NCI-H2196 (cell line): Measurements from ENCODE around the gene RAD23B.

ENCODE experiments used
- DNase-seq: peaks from one replicate; lab custom pipeline; 2025; ENCODE audit not compliant: unreplicated experiment; lab: John Stamatoyannopoulos, UW

The RAD23B gene

DNA sequence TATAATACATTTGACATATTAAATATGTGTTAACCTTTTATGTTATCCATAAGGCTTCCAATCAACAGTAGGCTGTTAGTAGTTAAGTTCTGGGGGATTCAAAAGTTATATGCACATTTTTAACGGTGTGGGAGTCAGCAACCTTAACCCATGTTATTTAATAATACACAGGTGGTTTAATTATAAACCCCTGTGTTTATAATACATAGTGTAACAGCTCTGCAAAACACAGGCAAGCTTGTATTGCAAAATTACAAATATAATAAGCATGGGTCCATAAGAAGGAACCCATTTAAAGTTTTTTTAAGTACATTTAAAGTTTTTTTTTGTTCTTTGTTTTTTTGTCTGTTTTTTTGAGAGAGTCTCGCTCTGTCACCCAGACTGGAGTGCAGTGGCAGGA lies 14.5 kb upstream of the RAD23B start:
- no peak for DNase-seq

DNA sequence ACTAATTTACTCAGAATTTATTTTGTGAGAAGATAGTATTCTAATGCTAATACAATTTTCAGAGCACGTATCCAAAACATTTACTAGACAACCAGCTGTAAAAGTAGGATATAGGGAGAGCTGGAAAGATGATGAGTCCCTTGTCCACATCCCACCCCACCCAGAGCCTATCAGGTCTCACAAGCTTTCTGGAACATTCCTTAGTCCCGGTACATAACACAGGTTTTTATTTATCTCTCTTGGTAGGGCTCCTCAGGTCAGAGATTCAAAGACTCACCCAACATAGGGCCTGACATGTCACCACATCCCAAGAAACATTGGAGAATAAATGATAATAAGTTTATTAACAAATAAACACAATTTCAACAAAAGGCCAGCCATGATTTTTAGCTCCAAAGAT lies 13.8 kb upstream of the RAD23B start:
- no peak for DNase-seq

DNA sequence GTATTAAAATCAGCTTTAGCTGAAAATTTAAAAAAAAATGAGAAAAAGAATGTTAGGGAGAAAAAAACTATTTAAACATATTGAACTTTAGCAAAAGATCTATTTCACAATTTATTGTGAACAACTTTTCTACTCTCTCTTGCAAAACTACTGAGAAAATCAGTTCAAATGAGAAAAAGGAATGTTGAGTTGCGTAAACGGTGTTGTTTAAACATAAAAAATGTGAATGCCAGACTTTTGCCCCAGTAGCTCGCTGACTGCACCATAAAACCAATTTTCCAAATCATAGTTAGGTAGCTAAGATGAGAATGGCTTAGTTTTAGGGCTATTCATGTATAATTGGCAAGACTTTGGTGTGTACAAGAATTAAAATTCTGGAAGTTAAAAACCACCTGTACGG lies 13.4 kb upstream of the RAD23B start:
- no peak for DNase-seq

DNA sequence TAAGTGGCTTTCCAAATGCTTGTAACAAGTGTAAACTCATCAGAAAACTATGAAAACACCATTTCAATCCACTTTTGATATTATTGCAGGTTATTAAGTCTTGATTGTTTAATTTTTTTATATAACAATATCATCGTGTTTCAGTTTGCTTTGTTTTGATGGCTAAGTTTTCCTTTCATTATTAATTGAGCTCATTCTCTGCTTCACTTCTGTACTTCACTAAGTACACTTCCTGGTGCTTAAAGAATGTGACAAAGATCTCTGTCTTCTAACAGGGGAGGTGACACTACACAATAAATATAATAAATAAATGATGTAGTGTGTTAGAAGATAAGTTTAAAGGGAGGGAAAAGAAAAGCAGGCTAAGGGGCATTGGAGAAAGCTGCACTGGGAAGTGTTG lies 13.0 kb upstream of the RAD23B start:
- DNase-seq: no peak

DNA sequence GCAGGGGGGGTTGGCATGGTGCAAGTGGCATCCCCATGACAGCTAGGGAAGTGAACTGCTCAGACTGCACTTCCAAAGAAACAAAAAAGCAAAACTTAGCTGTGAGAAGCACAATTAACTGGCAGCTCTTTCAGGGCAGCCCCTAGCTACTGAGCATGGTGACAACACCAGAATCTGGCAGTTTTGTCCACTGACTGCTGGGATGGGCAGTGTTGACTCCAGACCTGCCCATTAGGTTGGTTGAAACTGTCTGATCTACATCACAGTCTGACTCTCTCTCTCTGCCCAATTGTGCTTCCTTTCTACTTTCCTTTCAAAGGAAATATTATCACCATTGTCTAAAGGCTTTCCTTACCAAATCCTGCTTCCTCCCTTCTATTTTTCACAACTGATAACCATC lies 12.5 kb upstream of the RAD23B start:
- DNase-seq: no peak

DNA sequence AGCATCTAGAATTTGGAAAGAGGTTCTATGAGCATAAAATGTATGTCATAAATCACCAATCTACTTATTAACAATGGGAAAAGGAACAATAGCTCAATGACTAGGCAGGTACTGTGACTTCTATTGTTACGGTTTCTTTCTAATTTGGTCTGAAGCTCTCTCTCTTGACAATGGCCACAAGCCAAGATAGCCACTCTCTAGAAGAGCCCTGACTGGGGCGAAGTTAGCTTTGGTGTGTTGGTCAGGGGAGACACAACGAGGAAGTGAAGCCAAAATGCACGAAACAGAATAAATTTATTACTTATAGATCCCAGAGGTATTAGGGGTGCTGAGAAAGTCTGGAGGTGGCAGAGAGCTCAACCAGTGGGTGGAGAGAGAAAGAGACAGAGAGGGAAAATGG lies 9.4 kb upstream of the RAD23B start:
- DNase-seq: no peak

DNA sequence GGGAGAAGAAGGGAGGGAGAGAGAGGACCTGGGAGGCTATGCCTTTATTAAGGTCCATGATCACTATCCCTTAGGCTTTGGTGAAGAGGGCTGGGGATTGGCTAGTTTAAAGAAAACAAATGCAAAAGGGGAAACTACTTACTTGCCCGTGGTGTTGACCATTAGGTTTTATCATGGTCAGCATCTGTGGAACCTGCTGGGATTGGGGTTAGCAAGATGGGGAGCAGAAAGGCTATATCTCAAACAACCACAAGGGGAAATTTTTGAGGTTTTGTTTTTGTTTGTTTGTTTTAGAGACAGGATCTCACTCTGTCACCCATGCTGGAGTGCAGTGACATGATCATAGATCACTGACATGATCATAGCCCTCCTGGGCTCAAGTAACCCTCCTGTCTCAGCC lies 9.0 kb upstream of the RAD23B start:
- DNase-seq: no peak

DNA sequence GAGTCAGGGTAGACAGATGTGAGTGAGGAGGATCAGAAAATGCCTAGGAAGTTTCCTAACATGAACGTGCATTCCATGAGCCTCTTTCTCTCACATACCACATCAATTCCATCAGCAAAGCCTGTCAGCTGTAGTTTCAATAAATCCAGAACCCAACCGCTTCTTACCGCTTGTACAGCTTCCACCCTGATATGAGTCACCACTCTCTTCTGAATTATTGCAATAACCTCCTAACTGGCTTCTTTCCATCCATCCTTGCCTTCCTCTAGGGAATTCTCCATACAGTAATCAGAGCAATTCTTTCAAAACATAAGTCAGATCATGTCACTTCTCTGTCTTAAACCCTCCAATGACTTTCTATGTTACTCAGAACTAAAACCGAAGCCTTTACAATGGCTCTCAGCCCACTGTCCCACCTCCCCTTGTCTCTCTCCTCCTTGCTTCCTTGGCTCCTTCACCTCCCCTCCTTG lies 8.1 kb upstream of the RAD23B start:
- DNase-seq: no peak

DNA sequence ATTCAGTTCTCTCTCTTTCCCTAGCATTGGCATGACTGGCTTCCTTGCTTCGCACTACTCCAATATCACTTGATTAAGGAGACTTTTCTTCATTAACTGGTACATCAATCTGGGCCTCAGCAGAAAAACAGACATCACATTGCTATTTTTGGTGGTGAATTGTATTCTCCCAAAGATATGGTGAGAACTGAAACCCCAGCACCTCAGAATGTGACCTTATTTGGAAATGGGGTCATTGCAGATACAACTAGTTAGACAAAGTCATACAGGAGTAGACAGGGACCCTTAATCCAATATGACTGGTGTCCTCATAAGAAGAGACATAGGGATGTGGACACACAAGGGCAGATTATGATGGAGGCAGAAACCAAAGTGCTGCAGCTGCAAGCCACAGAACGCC lies 7.5 kb upstream of the RAD23B start:
- no peak for DNase-seq

DNA sequence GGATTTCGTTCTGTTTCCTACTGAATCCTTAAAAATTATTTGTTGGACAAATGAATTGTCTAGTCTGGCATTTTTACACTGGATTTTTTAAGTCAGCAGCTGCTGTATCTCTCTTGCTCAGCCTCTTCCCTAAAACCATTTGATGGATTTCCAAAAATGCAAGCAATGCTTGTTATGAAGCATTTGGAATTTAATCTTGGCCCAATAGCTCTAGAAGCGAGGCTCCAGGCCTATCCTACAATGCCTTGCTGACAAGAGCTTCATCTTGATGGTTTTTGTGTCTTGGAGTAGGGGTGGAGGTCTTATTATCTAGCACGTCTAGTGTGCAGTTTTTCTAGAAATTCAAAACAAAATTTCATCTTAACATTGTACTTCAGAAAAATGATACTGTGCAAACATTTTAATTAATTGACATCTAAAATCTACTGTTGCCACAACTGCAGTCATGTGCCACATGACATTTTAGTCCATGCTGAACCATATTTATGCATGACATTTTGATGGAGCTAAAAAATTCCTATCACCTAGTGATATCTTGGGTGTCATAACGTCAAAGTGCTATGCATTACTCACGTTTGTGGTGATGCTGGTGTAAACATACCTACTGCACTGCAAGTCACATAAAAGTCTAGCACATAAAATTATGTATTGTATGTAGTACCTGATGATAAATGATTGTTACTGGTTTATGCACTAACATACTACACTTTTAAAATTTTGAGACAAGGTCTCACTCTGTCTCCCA lies 5.9 kb upstream of the RAD23B start:
- no peak for DNase-seq

DNA sequence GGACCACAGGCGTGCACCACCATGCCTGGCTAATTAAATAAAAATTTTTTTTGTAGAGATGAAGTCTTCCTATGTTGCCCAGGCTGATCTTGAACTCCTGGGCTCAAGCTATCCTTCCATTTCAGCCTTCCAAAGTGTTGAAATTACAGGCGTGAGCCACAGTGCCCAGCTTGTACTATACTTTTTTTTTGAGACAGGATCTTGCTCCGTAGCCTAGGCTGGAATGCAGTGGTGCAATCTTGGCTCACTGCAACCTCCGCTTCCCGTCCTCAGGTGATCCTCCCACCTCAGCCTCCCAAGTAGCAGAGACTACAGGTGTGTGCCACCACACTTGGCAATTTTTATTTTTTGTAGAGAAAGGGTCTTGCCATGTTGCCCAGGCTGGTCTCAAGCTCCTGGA lies 5.3 kb upstream of the RAD23B start:
- no peak for DNase-seq

DNA sequence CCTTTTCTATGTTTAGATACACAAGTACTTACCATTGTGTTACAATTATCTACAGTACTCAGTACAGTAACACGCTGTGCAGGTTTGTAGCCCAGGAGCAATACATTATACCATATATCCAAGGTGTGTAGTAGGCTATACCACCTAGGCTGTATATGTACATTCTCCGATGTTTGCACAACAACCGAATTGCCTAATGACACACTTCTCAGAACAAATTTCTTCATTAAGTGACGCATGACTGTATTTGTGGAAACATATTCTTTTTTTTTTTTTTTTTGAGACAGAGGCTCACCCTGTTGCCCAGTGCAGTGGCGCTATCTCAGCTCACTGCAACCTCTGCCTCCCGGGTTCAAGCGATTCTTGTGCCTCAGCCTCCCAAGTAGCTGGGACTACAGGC lies 4.0 kb upstream of the RAD23B start:
- no peak for DNase-seq

DNA sequence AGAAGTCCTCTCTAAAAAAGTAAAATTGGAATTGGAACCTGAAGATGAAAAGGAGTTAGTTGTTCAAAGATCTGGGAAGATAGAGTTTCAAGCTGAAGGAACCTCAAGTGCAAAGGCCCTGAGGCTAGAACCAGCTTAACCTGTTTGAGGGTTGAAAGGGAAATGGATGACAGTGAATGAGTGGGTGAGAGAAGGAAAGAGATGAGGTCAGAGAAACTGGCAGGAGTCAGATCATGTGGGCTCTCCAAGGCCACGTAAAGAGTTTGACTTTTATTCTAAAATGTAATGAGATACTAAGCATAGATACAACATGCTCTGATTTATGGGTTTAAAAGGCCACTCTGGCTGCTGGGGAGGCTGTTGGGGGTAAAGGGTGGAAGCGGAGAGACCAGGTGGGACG lies 2.5 kb upstream of the RAD23B start:
- DNase-seq: no peak

DNA sequence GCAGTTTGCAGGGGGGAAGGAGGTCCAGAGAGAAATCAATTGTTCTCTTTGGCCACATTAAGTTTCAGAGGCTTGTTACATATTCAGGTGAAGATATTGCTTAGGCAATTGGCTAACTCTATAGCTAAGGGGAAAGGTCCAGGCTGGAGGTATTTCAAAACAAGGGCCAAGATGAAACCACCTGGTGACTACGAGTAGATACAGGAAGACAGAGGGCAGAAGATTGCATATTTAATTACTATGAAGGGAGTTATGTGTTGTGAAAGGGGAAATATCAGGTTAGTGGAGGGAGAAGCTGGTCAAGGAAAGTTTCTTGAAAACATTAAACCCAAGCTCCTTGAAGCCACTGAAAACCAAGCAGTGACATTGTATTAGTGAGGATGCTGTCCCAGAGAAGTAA lies 1.9 kb upstream of the RAD23B start:
- DNase-seq: no peak

DNA sequence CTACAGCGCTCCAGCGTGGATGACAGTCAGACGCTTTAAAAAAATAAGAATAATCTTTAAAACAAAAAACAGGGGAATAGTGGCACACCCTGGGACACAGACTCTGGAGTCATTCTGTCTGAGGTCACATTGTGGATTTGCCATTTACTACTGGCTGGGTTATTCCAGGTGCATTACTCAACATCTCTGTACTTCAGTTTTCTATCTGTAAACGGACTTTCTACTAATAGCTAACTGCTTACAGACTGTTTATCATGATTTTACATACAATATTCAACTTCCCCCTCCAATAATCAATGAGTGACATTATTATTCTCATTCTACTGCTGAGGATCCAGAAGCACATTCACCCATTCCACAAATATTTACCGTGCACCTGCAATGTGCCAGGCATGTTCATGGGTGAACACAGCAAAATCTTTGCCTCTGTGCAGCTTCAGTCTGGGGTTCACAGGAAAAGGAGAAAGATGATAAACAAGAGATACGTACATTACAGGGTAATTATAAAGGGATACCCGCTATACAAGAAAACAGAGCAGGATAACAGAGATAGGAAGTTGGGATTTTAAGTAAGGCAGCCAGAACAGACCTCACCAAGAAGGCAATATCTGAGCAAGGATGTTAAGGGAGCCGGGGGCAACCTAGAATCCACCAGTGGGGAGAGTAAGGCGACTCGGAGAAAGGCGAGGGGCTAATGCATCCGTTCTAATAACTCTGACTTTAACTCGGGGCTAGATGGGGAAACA lies 984 bp upstream of the RAD23B start:
- no peak for DNase-seq

DNA sequence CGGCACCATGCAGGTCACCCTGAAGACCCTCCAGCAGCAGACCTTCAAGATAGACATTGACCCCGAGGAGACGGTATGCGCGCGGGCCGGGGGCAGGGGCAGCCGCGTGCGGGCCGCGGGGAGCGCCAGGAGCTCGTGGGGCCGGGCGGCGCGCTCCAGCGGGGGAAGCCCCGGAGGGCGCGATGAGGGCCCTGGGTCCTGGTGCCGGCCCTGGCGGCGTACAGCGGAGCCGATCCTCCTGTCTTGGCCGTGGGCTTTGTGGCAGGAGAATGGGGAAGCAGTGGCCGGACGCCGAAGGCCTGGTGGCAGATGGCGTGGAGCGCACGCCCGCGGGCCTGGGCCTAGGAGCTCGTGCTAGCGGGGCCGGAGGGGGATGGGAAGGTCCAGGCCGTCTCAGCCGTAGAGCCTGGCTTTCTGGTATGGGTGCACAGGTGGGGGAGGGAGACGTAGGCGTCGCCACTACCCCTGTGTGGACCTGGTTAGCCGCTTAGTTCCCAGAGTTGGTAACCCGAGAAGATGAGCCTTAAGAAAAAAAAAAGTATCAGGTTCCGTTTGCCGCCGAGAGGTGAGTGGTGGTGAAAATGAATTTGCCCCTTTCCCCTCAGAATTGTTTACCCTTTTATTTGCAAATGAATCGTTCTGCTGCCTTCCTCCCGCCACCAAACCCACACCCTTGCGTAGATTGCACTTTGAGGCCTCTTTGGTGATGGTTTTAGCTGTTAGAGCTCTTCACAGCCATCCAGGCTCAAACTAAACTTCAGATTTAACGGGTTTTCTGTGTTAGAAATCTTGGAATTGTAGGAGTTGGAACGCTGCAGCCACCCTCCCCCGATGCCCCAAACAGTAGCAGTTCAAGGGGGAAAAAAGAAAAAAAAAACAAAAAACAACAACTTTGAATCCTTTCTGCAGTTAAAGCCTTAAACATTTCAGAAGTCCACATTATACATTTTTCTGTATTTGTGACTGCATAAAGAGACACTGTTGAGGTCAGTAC lies 841 bp downstream of the RAD23B start:
- peak; percentile 52 for DNase-seq

DNA sequence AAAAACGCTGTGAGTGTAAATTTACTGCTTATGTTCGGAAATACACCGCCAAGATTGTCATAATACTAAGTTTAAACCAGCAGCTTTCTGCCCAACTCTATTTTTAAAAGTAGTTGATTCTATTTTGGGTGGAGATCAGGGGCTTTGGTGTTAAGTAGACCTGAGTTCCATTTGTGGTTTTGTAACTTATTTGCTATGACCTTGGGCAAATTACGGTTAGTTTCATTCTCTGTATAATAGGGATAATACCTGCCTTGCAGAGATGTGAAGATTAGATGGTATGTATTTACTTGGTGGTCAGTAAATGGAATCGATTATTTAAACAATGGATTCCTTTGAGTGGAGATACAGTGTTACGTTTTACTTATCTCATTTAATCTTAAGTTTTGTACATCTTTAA lies 1.6 kb downstream of the RAD23B start:
- DNase-seq: no peak

DNA sequence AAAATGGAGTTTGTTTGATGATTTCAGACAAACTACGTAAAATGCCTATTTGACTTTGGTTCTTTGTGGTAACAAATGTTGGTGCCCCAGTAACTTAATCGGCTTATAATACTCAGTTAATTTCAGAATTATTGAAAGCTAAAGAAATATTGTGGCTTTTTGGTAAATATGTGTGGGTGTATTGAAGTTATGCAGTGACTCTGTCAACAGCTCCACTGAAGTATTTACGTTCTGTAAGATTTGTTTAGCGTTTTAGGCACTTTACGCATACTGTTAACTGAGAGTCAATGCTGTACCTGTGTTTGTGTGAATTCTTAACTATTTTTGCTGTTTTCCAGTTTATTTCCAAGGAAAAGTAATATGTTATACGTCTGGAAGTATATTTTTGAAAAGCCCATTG lies 2.2 kb downstream of the RAD23B start:
- DNase-seq: no peak

DNA sequence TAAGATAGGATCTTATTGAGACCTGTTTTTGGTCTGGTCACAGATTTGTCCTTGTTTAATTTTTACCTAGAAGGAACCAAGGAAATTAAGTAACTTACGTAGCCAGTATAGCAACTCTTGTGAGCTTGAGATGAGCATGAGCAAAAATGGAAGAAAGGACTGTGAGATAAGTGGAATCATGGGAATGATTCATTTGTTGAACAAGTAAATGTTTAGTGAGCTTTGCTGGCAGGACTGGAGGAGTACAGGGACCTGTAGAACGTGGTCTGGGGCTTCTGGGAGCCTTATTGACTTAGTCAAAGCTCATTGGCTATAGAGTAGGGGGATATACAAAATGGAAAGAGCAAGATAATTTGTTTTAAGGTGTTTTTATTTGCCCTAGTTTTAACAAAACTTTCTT lies 3.0 kb downstream of the RAD23B start:
- no peak for DNase-seq

DNA sequence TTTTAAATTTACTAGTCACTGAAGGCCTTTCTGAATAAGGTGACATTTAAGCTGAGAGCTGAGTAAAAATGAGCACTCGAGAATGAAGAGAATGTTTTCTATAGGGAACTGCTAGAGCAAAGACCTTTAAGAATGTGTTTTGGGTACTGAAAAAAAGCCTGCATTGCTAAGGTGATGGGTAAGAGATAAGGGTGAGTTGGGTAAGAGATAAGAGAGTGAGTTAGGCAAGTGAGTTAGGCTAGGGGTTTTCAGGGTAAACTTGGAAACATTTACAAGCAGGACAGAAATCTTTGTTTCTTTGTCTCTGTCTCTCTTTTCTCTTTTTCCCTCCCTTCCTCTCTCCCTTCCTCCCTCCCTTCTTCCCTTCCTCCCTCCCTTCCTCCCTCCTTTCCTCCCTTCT lies 5.6 kb downstream of the RAD23B start:
- DNase-seq: no peak

DNA sequence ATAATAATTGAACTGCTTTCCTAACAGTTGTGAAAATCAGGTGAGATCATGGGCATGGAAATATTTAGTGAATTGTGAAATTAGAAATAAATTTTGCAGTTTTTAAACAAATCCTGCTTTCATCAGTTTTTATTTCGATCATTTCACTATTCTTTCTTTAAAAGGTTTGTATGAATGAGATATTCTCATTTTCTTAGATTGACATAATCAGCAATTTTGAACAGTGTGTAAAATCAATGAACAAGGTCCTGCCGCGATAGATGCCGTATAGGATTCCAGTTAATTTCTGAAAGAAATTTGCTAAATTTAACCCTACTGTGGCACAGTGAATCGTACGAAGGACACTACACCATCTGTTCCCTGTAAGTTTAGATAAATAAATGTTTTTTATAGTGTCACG lies 7.5 kb downstream of the RAD23B start:
- no peak for DNase-seq
